ENCODE results near the gene RAB15. TPM values are rescaled to one million over a fixed set of nuclear protein-coding genes. Genes with fewer than 3 reads are reported as not detected.

Gene RAB15
- total and polyA plus RNA-seq, 2 donors (not counting 3 experiments of a cell fraction or from before 2014, with no cell fraction given), result 24.9 to 33.3 TPM

GRCh38 chr14:64929014-64929359, 43.1 kb downstream of the RAB15 start:
- no peak overlapping the region for H3K9ac ChIP-seq (replicated peaks; ENCODE audit: extremely low read depth, insufficient read depth, low read length)
- no peaks in the 10 kb centered on the region for H3K9me1 ChIP-seq (replicated peaks; ENCODE audit: control insufficient read depth, extremely low read depth, insufficient read depth, low read length)
- FAIRE-seq (no peak), DNase-seq (ENCODE audit: low read depth, low spot score) (no peak)
- H3K9me3 ChIP-seq (replicated peaks; ENCODE audit: control insufficient read depth, insufficient read depth, low read length), result no peaks in the 10 kb centered on the region
- H3K4me3 ChIP-seq (replicated peaks in 1 of 3; ENCODE audit: insufficient read depth in 1 of 3, low read depth in 1 of 3, low read length in 3 of 3), result no peak overlapping the region
- dilution Hi-C loops (cut with MboI; ENCODE audit: extremely low pct_ligation_motif_present, low sequenced_read_pairs) (no loop called here), intact Hi-C loops (cut with micrococcal nuclease) (no loop called here)
- no peaks in the 10 kb centered on the region for H3K79me2 ChIP-seq (ENCODE audit: control insufficient read depth, insufficient read depth, low read length)
- no peaks in the 10 kb centered on the region for H3K27me3 ChIP-seq (ENCODE audit: control insufficient read depth in 2 of 2, insufficient read depth in 2 of 2, low read length in 2 of 2)
- H3K27ac ChIP-seq (ENCODE audit: insufficient read depth, low read depth, low read length), result no peak overlapping the region
- no peak overlapping the region for H3K4me2 ChIP-seq (ENCODE audit: insufficient read depth, low read length)
- ChIA-PET POLR2A (no interaction called here), CTCF (no interaction called here)
- TF ChIP-seq JUN (IDR thresholded peaks at IDR 0.05; ENCODE audit: borderline replicate concordance, insufficient read depth, insufficient read length, low read depth) (no peak), GATA2 (IDR thresholded peaks at IDR 0.05; ENCODE audit: insufficient read depth, insufficient read length, low read depth, low read length) (no peak), POLR2AphosphoS5 (IDR thresholded peaks at IDR 0.05; ENCODE audit: insufficient read depth, low read depth, low read length) (no peak)
- TF ChIP-seq, protein P1, sequence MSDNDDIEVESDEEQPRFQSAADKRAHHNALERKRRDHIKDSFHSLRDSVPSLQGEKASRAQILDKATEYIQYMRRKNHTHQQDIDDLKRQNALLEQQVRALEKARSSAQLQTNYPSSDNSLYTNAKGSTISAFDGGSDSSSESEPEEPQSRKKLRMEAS (IDR thresholded peaks at IDR 0.05; ENCODE audit: insufficient read depth, insufficient read length), result no peak
- no peaks in the 10 kb centered on the region for H4K20me1 ChIP-seq (replicated peaks; ENCODE audit: control insufficient read depth, extremely low read depth, insufficient read depth, low read length)
- no TSS peak for BruUV-seq (replicated peaks)
- peaks cover 3 to 8% of the 10 kb centered on the region in 2 experiments for H3K36me3 ChIP-seq (ENCODE audit: control insufficient read depth in 2 of 2, extremely low read depth in 1 of 2, insufficient read depth in 2 of 2, low read length in 2 of 2)
- H2AFZ ChIP-seq (ENCODE audit: low read depth, low read length), result no peak overlapping the region
- H3K4me1 ChIP-seq (ENCODE audit: control insufficient read depth, extremely low read depth, insufficient read depth, low read length), result no peaks in the 10 kb centered on the region

DNA sequence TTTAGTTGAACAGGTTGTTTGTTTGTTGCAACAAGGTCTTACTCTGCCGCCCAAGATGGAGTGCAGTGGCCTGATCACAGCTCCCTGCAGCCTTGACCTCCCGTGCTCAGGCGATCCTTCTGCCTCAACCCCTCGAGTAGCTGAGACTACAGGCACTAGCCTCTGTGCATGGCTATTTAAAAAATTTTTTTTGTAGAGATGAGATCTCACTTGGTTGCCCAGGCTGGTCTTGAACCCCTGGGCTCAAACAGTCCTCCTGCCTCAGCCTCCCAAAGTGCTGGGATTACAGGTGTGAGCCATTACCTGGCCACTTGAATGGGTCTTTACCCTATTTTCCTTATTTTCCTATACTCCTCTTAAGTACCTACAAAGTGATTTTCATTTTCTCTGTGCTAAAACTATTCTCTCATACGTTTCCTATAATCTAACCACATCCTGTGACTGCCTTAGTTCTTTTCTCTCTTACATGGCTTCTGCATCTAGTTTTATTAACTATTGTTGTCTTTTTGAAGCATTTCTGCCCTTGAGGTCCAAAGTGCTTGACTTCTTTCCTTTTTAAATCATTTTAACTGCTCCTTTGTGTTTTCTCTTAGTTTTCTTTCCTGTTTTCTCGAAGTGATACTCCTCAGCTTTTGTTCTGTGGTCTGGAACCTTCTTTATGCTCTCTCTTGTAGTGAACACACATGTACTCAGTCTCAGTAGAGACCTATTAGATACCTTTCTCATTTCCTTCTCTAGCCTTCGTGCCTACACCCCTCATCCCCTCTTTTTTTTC, 43.7 kb downstream of the RAB15 start:
- ChIA-PET POLR2A (interaction anchor here (0.5 kb wide), 1 partner anchor 54 kb away, joined by 3 read pairs; no protein-coding TSS in a partner anchor), CTCF (interaction anchor here (1.0 to 2.4 kb wide), 2 partner anchors 18 to 37 kb away, joined by 3 to 10 read pairs; no protein-coding TSS in a partner anchor)
- Histone ChIP-seq H3K27me3 (ENCODE audit: control insufficient read depth in 2 of 2, insufficient read depth in 2 of 2, low read length in 2 of 2) (no peaks in the 10 kb centered on the region), H3K36me3 (ENCODE audit: control insufficient read depth in 2 of 2, extremely low read depth in 1 of 2, insufficient read depth in 2 of 2, low read length in 2 of 2) (peaks cover 3 to 8% of the 10 kb centered on the region in 2 experiments), H3K9me3 (replicated peaks; ENCODE audit: control insufficient read depth, insufficient read depth, low read length) (no peaks in the 10 kb centered on the region), H3K4me3 (replicated peaks in 1 of 3; ENCODE audit: insufficient read depth in 1 of 3, low read depth in 1 of 3, low read length in 3 of 3) (no peak overlapping the region), H4K20me1 (replicated peaks; ENCODE audit: control insufficient read depth, extremely low read depth, insufficient read depth, low read length) (no peaks in the 10 kb centered on the region), H3K79me2 (ENCODE audit: control insufficient read depth, insufficient read depth, low read length) (no peaks in the 10 kb centered on the region), H3K9ac (replicated peaks; ENCODE audit: extremely low read depth, insufficient read depth, low read length) (no peak overlapping the region), H3K27ac (ENCODE audit: insufficient read depth, low read depth, low read length) (no peak overlapping the region), H2AFZ (ENCODE audit: low read depth, low read length) (no peak overlapping the region), H3K4me1 (ENCODE audit: control insufficient read depth, extremely low read depth, insufficient read depth, low read length) (no peaks in the 10 kb centered on the region), H3K4me2 (ENCODE audit: insufficient read depth, low read length) (no peak overlapping the region), H3K9me1 (replicated peaks; ENCODE audit: control insufficient read depth, extremely low read depth, insufficient read depth, low read length) (no peaks in the 10 kb centered on the region)
- dilution Hi-C loops (cut with MboI; ENCODE audit: extremely low pct_ligation_motif_present, low sequenced_read_pairs) (no loop called here), intact Hi-C loops (cut with micrococcal nuclease) (no loop called here)
- no TSS peak for BruUV-seq (replicated peaks)
- DNase-seq (ENCODE audit: low read depth, low spot score) (peak; percentile 60), FAIRE-seq (no peak)
- TF ChIP-seq MYC (IDR thresholded peaks at IDR 0.05; ENCODE audit: low read depth, low read length) (no peak), EZH2 (IDR thresholded peaks at IDR 0.05; ENCODE audit: borderline replicate concordance, low read depth, low read length, severe bottlenecking) (no peak), FOS (IDR thresholded peaks at IDR 0.05; ENCODE audit: borderline replicate concordance, insufficient read depth, low read length) (no peak), POLR2AphosphoS5 (IDR thresholded peaks at IDR 0.05; ENCODE audit: insufficient read depth, low read depth, low read length) (no peak), GATA2 (IDR thresholded peaks at IDR 0.05; ENCODE audit: insufficient read depth, insufficient read length, low read depth, low read length) (no peak), JUN (IDR thresholded peaks at IDR 0.05; ENCODE audit: borderline replicate concordance, insufficient read depth, insufficient read length, low read depth) (no peak), POLR2A (IDR thresholded peaks at IDR 0.05; ENCODE audit: low read depth, low read length) (no peak), CTCF (IDR thresholded peaks at IDR 0.05; ENCODE audit: extremely low read depth in 1 of 2, insufficient read depth in 1 of 2, low read depth in 1 of 2, low read length in 2 of 2) (no peak)
- TF ChIP-seq, protein P1 (IDR thresholded peaks at IDR 0.05; ENCODE audit: insufficient read depth, insufficient read length), result no peak

Measured in endothelial cell of umbilical vein (primary cell).